Stimulated activated CD4-positive, alpha-beta T cell treated with anti-CD3 and anti-CD28 coated beads, Interleukin-1b, Interleukin-23, amount 100 ng/mL, for 4 hours (primary cell): ENCODE measurements around the gene CDH13.

ENCODE experiments used
- DNase-seq, 2 donors: peaks; one replicate each; pipeline ENCODE4 v3.0.0-alpha.2; 2020; ENCODE audit warnings: low read depth in 2 of 2

The CDH13 gene

GRCh38 chr16:83238949-83239691 lies 612.4 kb downstream of the CDH13 start:
- DNase-seq = no peak

GRCh38 chr16:83244057-83244456 lies 617.3 kb downstream of the CDH13 start:
- DNase-seq = no peak

GRCh38 chr16:83245061-83245460 lies 618.3 kb downstream of the CDH13 start:
- DNase-seq = no peak

GRCh38 chr16:83247767-83248372 lies 621.1 kb downstream of the CDH13 start:
- no peak for DNase-seq

- no peak for DNase-seq
Measured at GRCh38 chr16:83248735-83249463, 622.1 kb downstream of the CDH13 start.

GRCh38 chr16:83253521-83253920 lies 626.8 kb downstream of the CDH13 start:
- DNase-seq = no peak

DNA sequence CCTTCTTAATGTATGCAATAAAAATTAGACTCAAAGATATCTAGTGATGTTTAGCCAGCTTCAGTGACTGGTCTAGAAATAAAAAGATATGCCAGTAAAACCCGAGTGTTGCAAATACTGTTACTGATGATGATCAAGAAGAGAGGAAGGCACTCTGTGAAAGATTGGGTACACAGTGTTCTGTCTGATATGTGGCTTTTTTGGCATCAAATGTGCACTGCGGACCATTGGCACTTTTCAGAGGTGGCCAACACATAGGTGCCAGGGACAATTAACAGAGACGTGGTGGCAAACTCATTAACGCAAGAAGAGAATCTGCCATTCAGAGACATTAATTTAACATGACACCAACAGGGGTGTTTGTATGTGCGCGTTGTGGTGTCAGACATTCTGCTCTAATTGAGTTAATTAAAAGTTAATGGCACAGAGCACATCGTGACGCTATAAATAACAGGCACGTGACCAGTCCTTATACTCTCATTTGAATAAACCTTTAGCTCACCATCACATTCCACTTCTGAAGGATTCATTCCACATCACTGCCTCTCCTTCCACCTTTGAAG lies 631.7 kb downstream of the CDH13 start:
- no peak for DNase-seq

DNA sequence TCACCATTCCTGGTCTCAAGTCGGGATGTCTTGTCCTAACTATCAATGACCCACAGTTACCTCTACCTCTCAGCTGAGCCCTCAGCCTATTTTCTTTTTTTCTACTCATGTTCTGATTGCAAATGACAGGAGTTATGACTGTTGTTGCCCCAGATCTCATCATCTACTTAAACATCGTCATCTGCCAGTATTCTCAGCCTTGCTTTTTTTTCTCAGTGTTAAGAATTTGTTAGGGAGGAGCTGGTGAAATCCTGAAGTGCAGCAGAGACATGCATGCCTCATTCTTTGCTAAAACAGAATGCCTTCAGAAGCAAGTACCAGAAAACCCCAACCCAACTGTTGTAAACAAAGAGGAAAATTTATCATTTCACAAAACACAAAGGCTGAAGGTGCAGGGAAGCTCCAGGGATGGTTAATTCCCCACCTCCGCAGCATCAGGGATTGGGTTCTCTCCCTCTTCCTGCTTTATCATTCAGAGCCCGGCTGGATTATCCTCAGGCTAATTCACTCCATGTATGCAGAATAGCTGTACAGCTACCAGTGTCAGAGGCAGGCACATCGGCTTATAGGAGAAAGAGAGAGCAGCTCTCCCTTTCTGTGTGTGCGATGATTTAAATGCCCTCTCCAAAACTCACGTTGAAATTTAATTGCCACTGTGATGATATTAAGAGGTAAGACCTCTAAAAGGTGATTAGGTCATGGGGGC lies 640.2 kb downstream of the CDH13 start:
- no peak for DNase-seq

- no peak for DNase-seq
Measured at GRCh38 chr16:83268169-83268568, 641.4 kb downstream of the CDH13 start.

- DNase-seq = no peak
Measured at GRCh38 chr16:83269048-83269447, 642.3 kb downstream of the CDH13 start.

DNA sequence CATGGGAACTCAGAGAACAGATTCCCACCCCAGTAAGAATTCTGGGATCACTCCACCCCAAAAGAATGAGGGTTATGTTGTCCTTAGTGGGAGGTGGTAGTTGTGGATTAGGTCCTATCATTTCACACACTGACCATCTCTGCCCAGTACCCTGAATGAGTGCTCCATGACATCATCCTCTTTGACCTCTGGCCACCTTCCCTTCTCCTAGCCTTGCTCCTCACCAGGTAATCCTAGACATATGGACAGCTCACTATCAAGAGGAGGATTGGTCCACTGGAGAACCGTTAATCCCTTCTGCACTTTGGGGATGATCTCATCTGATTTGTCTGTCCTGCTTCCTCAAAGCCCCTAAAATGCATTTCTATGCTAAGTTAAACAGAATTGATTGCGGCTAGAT lies 642.8 kb downstream of the CDH13 start:
- DNase-seq = no peak

DNA sequence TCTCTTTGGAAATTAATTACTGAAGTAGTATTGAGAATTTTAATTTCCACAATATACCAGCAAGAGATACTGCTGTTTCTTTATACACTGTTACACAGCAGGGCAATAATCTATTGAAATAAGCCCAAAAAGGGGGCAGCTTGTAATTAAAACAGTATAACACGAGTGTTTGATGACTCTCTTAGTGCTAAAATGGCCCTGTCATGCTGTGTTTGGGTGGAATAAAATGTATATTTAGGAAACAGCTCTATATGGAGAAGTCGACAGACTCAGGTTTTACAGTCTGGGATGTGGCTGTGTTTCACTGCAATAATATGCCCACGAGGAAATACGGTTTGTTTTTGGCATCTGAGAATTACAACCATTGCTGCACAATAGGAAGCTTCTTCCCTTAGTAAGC lies 643.3 kb downstream of the CDH13 start:
- DNase-seq = no peak

DNA sequence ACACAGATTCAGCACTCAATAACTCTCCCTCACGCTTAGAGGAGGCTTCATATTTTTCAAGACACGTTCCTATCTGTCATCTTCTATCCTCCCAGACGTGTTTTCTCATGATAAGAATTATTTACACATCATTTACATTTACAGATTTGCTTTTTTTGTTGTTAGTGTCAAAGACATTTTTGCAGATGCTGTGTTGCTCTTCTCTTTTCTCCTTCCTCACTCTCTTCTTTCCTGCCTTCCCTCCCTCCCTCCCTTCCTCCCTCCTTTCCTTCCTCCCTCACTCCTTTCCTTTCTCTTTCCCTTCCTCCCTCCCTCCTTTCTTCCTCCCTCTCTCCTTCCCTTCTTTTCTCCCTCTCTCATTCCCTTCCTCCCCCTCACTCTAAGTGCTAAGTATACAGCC lies 643.9 kb downstream of the CDH13 start:
- DNase-seq = no peak

- no peak for DNase-seq
Measured at GRCh38 chr16:83271123-83271522, 644.4 kb downstream of the CDH13 start.

- no peak for DNase-seq
Measured at GRCh38 chr16:83271970-83272575, 645.3 kb downstream of the CDH13 start.

DNA sequence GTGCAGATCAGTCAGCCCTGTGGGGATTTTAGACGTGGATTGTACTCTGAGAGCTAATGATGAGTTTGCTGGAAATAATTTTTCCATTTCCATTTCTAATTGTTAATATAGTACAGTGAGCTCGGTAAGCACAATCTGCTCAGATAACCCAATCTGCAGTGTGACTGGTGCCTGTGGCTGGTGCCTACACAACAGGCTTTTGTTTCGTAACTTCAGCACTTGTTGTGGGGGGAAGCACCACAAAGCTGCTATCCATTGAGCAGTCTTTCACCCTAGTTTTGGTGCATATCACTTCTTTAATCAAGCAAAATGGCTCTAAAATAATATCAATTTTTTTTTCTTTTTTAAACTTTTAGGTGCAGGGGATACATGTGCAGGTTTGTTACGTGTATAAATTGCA lies 646.1 kb downstream of the CDH13 start:
- DNase-seq = no peak

- no peak for DNase-seq
Measured at GRCh38 chr16:83273504-83274173, 646.9 kb downstream of the CDH13 start.

GRCh38 chr16:83279251-83279650 lies 652.5 kb downstream of the CDH13 start:
- no peak for DNase-seq

GRCh38 chr16:83285921-83286320 lies 659.2 kb downstream of the CDH13 start:
- DNase-seq = no peak

DNA sequence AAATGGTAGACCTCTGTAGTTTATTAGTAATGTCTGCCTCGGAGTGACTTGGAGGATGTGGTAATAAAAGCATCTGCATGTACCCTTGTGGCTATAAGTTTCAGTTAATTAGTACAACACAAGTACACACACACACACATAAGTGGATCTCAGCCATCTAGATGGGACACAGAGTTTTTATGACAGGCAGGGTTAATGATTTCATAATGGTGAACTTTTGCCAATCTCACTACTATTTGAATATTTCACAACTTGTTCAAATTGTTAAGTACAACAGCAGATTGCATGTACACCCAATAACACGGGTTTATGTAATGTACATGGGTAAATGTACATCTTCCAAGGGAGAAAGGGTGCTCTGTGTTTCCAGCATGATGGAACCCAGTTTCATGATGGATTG lies 669.7 kb downstream of the CDH13 start:
- no peak for DNase-seq

DNA sequence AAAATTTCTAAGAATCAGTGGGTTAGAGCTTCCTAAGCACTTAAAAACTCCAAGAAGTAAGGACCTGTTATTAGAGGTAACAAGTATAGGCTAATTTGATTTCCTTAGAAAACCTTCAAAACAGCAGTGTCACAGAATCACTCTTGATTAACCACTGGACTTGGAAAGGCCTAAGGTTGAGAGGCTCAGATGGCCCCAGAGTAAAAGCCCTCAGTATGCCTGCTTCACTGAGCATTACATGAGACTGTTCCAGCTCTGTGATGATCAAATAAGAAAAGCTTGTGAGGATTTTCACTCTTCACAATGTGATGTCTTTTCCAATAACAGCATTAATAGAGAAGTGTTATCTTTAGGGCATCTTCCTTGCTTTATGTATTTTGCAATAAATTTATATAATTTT lies 671.8 kb downstream of the CDH13 start:
- DNase-seq = no peak
